Smooth muscle cell of the brain vasculature (primary cell): ENCODE data around the gene APOB.

Source experiments
- DNase-seq: peaks from one replicate; pipeline ENCODE4 v3.0.0-alpha.2; 2012; ENCODE audit warnings: low read depth, low spot score

APOB gene

GRCh38 chr2:21043744-21044532 is at the start of gene APOB:
TSS of gene APOB (minus strand) at chr2:21044073. CDS start at chr2:21043945, 128 bp downstream.
- no peak for DNase-seq

- DNase-seq = no peak
These were observed 48.5 kb upstream of the APOB start for GRCh38 chr2:21092308-21092869.

GRCh38 chr2:21084401-21084800 is 40.5 kb upstream of the APOB start:
- no peak for DNase-seq

- DNase-seq = no peak
These were observed 39.6 kb upstream of the APOB start for GRCh38 chr2:21083482-21083881.

- no peak for DNase-seq
These were observed 34.4 kb upstream of the APOB start for GRCh38 chr2:21078296-21078695.

GRCh38 chr2:21072477-21073242 is 28.8 kb upstream of the APOB start:
- no peak for DNase-seq

GRCh38 chr2:21070341-21071257 is 26.7 kb upstream of the APOB start:
- DNase-seq = no peak

- no peak for DNase-seq
These were observed 26.0 kb upstream of the APOB start for GRCh38 chr2:21069746-21070340.

- no peak for DNase-seq
These were observed 24.1 kb upstream of the APOB start for GRCh38 chr2:21067859-21068537.

- DNase-seq = no peak
These were observed 23.3 kb upstream of the APOB start for GRCh38 chr2:21067125-21067524.

GRCh38 chr2:21059885-21060610 is 16.2 kb upstream of the APOB start:
- no peak for DNase-seq

GRCh38 chr2:21057097-21057496 is 13.2 kb upstream of the APOB start:
- no peak for DNase-seq

GRCh38 chr2:21055879-21056790 is 12.3 kb upstream of the APOB start:
- no peak for DNase-seq

GRCh38 chr2:21055451-21055850 is 11.6 kb upstream of the APOB start:
- DNase-seq = no peak

- DNase-seq = no peak
These were observed 10.1 kb upstream of the APOB start for GRCh38 chr2:21054011-21054410.

- DNase-seq = no peak
These were observed 8.2 kb upstream of the APOB start for GRCh38 chr2:21052044-21052443.

GRCh38 chr2:21050164-21050563 is 6.3 kb upstream of the APOB start:
- DNase-seq = no peak

GRCh38 chr2:21047141-21048009 is 3.5 kb upstream of the APOB start:
- DNase-seq = no peak
